Measurements from ENCODE around the gene TPO. TPM values are rescaled to one million over a fixed set of nuclear protein-coding genes. Genes with fewer than 3 reads are reported as not detected.

The TPO gene
- polyA plus RNA-seq, 1 donor from 2014 or later = not detected

- H3K4me3 ChIP-seq (ENCODE audit: low read length) = no peak overlapping the region
- TF ChIP-seq POLR2AphosphoS5 (IDR thresholded peaks at IDR 0.05) (no peak), EZH2 (IDR thresholded peaks at IDR 0.05; ENCODE audit: borderline replicate concordance, insufficient read depth, low read length, poor library complexity, severe bottlenecking) (no peak), TAF1 (IDR thresholded peaks at IDR 0.05; ENCODE audit: low read depth) (no peak), CTCF (IDR thresholded peaks at IDR 0.05; ENCODE audit: poor library complexity, severe bottlenecking) (no peak), EP300 (conservative IDR thresholded peaks at IDR 0.05; ENCODE audit: poor library complexity, severe bottlenecking) (no peak), MXI1 (conservative IDR thresholded peaks at IDR 0.05; ENCODE audit: poor library complexity, severe bottlenecking) (no peak), RAD21 (conservative IDR thresholded peaks at IDR 0.05) (no peak), SMC3 (conservative IDR thresholded peaks at IDR 0.05; ENCODE audit: poor library complexity) (no peak)
- TF ChIP-seq, protein P1, sequence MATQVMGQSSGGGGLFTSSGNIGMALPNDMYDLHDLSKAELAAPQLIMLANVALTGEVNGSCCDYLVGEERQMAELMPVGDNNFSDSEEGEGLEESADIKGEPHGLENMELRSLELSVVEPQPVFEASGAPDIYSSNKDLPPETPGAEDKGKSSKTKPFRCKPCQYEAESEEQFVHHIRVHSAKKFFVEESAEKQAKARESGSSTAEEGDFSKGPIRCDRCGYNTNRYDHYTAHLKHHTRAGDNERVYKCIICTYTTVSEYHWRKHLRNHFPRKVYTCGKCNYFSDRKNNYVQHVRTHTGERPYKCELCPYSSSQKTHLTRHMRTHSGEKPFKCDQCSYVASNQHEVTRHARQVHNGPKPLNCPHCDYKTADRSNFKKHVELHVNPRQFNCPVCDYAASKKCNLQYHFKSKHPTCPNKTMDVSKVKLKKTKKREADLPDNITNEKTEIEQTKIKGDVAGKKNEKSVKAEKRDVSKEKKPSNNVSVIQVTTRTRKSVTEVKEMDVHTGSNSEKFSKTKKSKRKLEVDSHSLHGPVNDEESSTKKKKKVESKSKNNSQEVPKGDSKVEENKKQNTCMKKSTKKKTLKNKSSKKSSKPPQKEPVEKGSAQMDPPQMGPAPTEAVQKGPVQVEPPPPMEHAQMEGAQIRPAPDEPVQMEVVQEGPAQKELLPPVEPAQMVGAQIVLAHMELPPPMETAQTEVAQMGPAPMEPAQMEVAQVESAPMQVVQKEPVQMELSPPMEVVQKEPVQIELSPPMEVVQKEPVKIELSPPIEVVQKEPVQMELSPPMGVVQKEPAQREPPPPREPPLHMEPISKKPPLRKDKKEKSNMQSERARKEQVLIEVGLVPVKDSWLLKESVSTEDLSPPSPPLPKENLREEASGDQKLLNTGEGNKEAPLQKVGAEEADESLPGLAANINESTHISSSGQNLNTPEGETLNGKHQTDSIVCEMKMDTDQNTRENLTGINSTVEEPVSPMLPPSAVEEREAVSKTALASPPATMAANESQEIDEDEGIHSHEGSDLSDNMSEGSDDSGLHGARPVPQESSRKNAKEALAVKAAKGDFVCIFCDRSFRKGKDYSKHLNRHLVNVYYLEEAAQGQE (IDR thresholded peaks at IDR 0.05; ENCODE audit: borderline replicate concordance) = no peak
These were observed 7.3 kb upstream of the TPO start for GRCh38 chr2:1405967-1406366.

GRCh38 chr2:1406434-1406833, 6.8 kb upstream of the TPO start:
- Histone ChIP-seq H3K79me2 (replicated peaks; ENCODE audit: insufficient read depth, low read length) (no peaks in the 10 kb centered on the region), H3K9me3 (ENCODE audit: low read length) (no peaks in the 10 kb centered on the region)

More at GRCh38 chr2:1405967-1406366, 7.3 kb upstream of the TPO start:
- no peak overlapping the region for H3K9ac ChIP-seq (ENCODE audit: low read length)
- H2AFZ ChIP-seq (ENCODE audit: low read depth, low read length) = no peak overlapping the region
- no peak overlapping the region for H3K4me2 ChIP-seq (ENCODE audit: low read length)
- no peaks in the 10 kb centered on the region for H3K27me3 ChIP-seq (ENCODE audit: insufficient read depth, low read depth, low read length)
- H3F3A ChIP-seq (ENCODE audit: insufficient read depth, low read length, poor library complexity, severe bottlenecking) = no peaks in the 10 kb centered on the region
- H3K9me2 ChIP-seq (ENCODE audit: insufficient read depth, low read length) = no peaks in the 10 kb centered on the region
- no peaks in the 10 kb centered on the region for H3K36me3 ChIP-seq (ENCODE audit: insufficient read depth, low read length)
- no peaks in the 10 kb centered on the region for H4K20me1 ChIP-seq (ENCODE audit: insufficient read depth)
- no peaks in the 10 kb centered on the region for H3K9me3 ChIP-seq (ENCODE audit: low read length)
- no peaks in the 10 kb centered on the region for H3K79me2 ChIP-seq (replicated peaks; ENCODE audit: insufficient read depth, low read length)
- no peak overlapping the region for H3K27ac ChIP-seq (ENCODE audit: low read length)

More at GRCh38 chr2:1406434-1406833, 6.8 kb upstream of the TPO start:
- Histone ChIP-seq H3K27ac (ENCODE audit: low read length) (no peak overlapping the region), H2AFZ (ENCODE audit: low read depth, low read length) (no peak overlapping the region), H3K9me2 (ENCODE audit: insufficient read depth, low read length) (no peaks in the 10 kb centered on the region), H4K20me1 (ENCODE audit: insufficient read depth) (no peaks in the 10 kb centered on the region), H3K4me3 (ENCODE audit: low read length) (no peak overlapping the region), H3K27me3 (ENCODE audit: insufficient read depth, low read depth, low read length) (no peaks in the 10 kb centered on the region), H3K36me3 (ENCODE audit: insufficient read depth, low read length) (no peaks in the 10 kb centered on the region), H3K4me2 (ENCODE audit: low read length) (no peak overlapping the region), H3K9ac (ENCODE audit: low read length) (no peak overlapping the region), H3F3A (ENCODE audit: insufficient read depth, low read length, poor library complexity, severe bottlenecking) (no peaks in the 10 kb centered on the region)
- TF ChIP-seq EZH2 (IDR thresholded peaks at IDR 0.05; ENCODE audit: borderline replicate concordance, insufficient read depth, low read length, poor library complexity, severe bottlenecking) (no peak), CTCF (IDR thresholded peaks at IDR 0.05; ENCODE audit: poor library complexity, severe bottlenecking) (no peak), TAF1 (IDR thresholded peaks at IDR 0.05; ENCODE audit: low read depth) (no peak), POLR2AphosphoS5 (IDR thresholded peaks at IDR 0.05) (no peak)
- TF ChIP-seq, protein P1 (IDR thresholded peaks at IDR 0.05; ENCODE audit: borderline replicate concordance) = no peak
